SU-DHL-6 (cell line): ENCODE data around the gene CBX5.

Experiments
- EZH2phosphoT487 ChIP-seq: fragments of 200-600 bp; sonication (generic), shearing (Covaris generic); conservative IDR thresholded peaks from 2 replicates; pipeline ENCODE4 v1.6.1; 2018; ENCODE audit warnings: mild to moderate bottlenecking, antibody characterized with exemption, low read length, moderate library complexity, mixed read lengths
- TF ChIP-seq, protein P1 (sequence below): fragments of 200-600 bp; sonication (generic); IDR thresholded peaks from one replicate; pipeline ENCODE4 v1.5.1; 2017; ENCODE audit warnings: antibody characterized with exemption, mild to moderate bottlenecking, low read length, moderate library complexity; ENCODE audit not compliant: insufficient read depth, poor library complexity, severe bottlenecking

DNA sequence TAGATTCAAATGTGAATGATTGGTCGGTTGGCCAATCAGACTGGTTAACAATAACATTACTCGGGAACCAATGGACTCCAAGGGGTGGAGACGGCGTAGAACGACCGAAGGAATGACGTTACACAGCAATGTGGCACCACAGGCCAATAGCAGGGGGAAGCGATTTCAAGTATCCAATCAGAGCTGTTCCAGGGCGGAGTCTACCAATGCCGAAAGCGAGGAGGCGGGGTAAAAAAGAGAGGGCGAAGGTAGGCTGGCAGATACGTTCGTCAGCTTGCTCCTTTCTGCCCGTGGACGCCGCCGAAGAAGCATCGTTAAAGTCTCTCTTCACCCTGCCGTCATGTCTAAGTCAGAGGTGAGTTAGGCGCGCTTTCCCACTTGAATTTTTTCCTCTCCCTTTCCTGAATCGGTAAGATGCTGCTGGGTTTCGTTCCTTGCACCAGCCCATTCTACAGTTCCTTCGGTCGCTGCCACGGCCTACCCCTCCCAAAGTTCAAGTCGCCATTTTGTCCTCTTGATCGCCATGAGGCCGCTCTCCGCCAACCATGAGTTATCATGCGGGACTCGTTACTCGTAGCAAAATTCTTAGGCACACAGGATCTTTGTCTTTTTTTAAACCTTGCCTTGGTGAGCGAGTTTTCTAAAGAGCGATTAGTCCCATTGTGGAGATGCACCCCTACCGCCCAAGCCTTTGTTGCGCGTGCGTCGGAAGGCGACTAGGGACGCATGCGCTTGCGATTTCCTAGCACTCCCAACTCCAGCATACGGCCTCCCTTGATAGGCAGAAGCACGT lies 742 bp upstream of the CBX5 start, which contains the start of gene HNRNPA1:
- TF ChIP-seq, protein P1, sequence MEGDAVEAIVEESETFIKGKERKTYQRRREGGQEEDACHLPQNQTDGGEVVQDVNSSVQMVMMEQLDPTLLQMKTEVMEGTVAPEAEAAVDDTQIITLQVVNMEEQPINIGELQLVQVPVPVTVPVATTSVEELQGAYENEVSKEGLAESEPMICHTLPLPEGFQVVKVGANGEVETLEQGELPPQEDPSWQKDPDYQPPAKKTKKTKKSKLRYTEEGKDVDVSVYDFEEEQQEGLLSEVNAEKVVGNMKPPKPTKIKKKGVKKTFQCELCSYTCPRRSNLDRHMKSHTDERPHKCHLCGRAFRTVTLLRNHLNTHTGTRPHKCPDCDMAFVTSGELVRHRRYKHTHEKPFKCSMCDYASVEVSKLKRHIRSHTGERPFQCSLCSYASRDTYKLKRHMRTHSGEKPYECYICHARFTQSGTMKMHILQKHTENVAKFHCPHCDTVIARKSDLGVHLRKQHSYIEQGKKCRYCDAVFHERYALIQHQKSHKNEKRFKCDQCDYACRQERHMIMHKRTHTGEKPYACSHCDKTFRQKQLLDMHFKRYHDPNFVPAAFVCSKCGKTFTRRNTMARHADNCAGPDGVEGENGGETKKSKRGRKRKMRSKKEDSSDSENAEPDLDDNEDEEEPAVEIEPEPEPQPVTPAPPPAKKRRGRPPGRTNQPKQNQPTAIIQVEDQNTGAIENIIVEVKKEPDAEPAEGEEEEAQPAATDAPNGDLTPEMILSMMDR = no peak
- TF ChIP-seq EZH2phosphoT487 = no peak
